ENCODE measurements around the gene TUBB3.

- TF ChIP-seq, protein P1, sequence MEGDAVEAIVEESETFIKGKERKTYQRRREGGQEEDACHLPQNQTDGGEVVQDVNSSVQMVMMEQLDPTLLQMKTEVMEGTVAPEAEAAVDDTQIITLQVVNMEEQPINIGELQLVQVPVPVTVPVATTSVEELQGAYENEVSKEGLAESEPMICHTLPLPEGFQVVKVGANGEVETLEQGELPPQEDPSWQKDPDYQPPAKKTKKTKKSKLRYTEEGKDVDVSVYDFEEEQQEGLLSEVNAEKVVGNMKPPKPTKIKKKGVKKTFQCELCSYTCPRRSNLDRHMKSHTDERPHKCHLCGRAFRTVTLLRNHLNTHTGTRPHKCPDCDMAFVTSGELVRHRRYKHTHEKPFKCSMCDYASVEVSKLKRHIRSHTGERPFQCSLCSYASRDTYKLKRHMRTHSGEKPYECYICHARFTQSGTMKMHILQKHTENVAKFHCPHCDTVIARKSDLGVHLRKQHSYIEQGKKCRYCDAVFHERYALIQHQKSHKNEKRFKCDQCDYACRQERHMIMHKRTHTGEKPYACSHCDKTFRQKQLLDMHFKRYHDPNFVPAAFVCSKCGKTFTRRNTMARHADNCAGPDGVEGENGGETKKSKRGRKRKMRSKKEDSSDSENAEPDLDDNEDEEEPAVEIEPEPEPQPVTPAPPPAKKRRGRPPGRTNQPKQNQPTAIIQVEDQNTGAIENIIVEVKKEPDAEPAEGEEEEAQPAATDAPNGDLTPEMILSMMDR (conservative IDR thresholded peaks at IDR 0.05) = no peak
- no peak for TF ChIP-seq EZH2 (IDR thresholded peaks at IDR 0.05; ENCODE audit: low read depth)
Observed at GRCh38 chr16:89984216-89984615, 61.1 kb downstream of the TUBB3 start.

Measured in PC-9 (cell line).